Measurements from ENCODE around the gene SFRP2. TPM values are rescaled to one million over a fixed set of nuclear protein-coding genes. Genes with fewer than 3 reads are reported as not detected.

The SFRP2 gene
- total RNA-seq, 1 experiment from 2014 or later, result not detected

GRCh38 chr4:153755186-153755585 is 33.7 kb downstream of the SFRP2 start:
- in situ Hi-C loops (cut with HindIII; ENCODE audit: low pct_unique_long_range_greater_than_20kb, low sequenced_read_pairs), result no loop called here
- DNase-seq (ENCODE audit: low read depth, low spot score), result peak; percentile 59

DNA sequence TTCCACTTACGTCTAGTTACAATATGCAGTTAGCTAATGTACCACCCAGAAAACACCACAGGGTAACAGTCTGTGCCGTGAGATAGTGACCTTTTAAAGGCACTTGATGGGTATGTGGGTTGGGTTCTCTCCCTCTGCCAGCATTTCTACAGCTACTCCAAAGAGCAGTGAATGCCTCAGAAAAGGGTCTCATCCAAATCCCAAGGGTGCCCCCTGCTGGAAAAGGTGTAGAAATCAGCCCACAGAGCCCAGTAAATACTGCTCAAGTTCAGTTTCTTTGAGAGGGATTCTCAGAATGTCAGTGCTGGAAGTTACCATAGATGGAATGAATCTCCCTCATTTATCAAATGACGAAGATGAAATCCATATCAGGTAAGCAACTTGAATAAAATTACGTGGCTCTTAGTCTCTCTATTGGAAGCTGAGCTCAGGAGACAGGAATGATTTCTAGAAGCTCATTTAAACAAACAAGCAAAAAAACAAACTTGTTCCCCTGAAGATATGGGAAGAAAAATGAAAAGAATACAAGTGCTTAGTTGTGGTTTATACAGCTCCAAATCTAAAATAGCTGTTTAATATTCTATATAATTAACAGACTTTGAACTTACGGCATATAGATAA is 38.6 kb downstream of the SFRP2 start:
- in situ Hi-C loops (cut with HindIII; ENCODE audit: low pct_unique_long_range_greater_than_20kb, low sequenced_read_pairs), result no loop called here
- DNase-seq (ENCODE audit: low read depth, low spot score), result peak; percentile 91

DNA sequence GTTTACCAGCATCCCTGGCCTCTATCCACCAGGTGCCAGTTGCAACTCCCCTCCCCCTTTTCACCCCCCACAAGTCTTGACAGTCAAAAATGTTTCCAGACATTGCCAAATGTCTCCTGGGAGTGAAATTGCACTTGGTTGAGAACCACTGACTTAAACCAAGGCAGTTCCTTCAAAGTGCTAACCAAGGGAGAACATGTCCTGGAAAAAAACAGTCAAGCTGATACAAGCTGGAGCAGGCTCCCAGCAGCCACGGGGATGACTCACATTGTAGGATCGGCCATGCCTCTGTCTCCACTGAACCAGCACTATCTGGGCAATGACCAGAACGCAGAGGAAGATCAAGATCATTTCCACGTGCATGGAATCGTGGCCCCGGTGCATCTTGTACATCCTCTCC is 40.5 kb downstream of the SFRP2 start:
- no peak for DNase-seq (ENCODE audit: low read depth, low spot score)
- in situ Hi-C loops (cut with HindIII; ENCODE audit: low pct_unique_long_range_greater_than_20kb, low sequenced_read_pairs), result no loop called here

- peak; percentile 54 for DNase-seq (ENCODE audit: low read depth, low spot score)
- in situ Hi-C loops (cut with HindIII; ENCODE audit: low pct_unique_long_range_greater_than_20kb, low sequenced_read_pairs), result no loop called here
Observed at GRCh38 chr4:153747406-153747955, 41.4 kb downstream of the SFRP2 start.

GRCh38 chr4:153745651-153746050 is 43.2 kb downstream of the SFRP2 start:
- in situ Hi-C loops (cut with HindIII; ENCODE audit: low pct_unique_long_range_greater_than_20kb, low sequenced_read_pairs), result no loop called here
- DNase-seq (ENCODE audit: low read depth, low spot score), result no peak

DNA sequence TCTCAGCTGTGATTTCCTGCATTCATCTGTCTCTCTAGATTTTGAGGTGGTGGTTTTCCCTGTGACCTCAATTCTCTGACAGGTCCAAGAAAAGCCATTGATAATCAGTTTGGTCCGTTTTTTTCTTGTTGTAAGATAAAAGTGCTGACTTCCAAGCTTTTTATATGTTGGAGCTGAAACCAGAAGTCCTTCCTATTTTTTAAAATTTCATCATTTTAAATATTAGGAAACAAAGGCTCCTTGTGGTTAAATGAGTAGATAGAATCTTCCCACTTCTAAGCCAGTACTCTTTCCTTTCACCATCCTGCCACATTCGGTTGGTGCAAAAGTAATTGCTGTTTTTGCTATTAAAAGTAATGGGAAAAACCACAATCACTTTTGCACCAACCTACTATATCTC is 47.3 kb downstream of the SFRP2 start:
- in situ Hi-C loops (cut with HindIII; ENCODE audit: low pct_unique_long_range_greater_than_20kb, low sequenced_read_pairs), result no loop called here
- no peak for DNase-seq (ENCODE audit: low read depth, low spot score)

- in situ Hi-C loops (cut with HindIII; ENCODE audit: low pct_unique_long_range_greater_than_20kb, low sequenced_read_pairs), result no loop called here
- no peak for DNase-seq (ENCODE audit: low read depth, low spot score)
Observed at GRCh38 chr4:153735906-153736461, 52.9 kb downstream of the SFRP2 start.

GRCh38 chr4:153733751-153734448 is 55.0 kb downstream of the SFRP2 start:
- no peak for DNase-seq (ENCODE audit: low read depth, low spot score)
- in situ Hi-C loops (cut with HindIII; ENCODE audit: low pct_unique_long_range_greater_than_20kb, low sequenced_read_pairs), result no loop called here

- in situ Hi-C loops (cut with HindIII; ENCODE audit: low pct_unique_long_range_greater_than_20kb, low sequenced_read_pairs), result no loop called here
- DNase-seq (ENCODE audit: low read depth, low spot score), result peak; percentile 93
Observed at GRCh38 chr4:153731239-153731638, 57.6 kb downstream of the SFRP2 start.

Other genes with a start within 250 kb of the SFRP2 start
- 0.05 TPM in 1 of 2 replicates, not detected in the other for gene TLR2, start 104.8 kb downstream of the SFRP2 start, total RNA-seq (2014; rRNA removed; shearing (Covaris generic))
- gene RNF175, start 29.1 kb downstream of the SFRP2 start, total RNA-seq (2014; rRNA removed; shearing (Covaris generic)), result 0.83 and 0.90 TPM in 2 replicates